ENCODE measurements around the gene TIMM10B.

DNA sequence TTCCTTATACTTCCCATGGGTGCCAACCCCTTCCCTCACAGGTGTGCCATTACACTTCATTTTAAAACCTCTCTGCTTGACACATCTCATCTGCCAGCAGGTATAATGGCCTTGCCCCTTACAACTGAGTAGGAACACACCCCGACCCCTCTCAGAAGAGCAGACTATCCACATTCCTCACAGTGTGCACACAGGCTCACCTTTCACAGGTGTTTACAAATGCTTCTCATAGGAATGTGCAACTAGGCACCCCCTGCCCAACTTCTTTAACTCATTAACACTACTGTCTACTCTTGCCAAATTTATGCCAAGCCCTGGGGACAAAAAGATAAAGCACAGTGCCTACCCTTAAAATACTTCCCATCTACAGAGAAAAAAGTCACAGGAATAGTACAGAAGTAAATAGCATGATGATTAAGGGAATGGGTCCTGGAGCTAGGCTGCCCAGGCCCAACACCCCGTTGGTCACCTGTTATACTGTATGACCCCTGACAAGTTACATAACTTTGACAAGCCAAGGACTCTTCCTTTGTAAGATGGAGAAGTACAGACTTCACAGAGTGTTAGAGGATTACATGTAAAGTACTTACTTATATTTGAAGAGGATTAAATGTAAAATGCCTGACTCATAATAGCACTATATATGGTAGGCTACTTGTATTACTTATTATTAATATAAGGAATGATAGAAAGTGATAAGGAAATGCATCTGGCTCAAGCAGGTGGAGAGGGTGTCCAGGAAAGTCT is 22.8 kb upstream of the TIMM10B start:
- TF ChIP-seq, protein P1, sequence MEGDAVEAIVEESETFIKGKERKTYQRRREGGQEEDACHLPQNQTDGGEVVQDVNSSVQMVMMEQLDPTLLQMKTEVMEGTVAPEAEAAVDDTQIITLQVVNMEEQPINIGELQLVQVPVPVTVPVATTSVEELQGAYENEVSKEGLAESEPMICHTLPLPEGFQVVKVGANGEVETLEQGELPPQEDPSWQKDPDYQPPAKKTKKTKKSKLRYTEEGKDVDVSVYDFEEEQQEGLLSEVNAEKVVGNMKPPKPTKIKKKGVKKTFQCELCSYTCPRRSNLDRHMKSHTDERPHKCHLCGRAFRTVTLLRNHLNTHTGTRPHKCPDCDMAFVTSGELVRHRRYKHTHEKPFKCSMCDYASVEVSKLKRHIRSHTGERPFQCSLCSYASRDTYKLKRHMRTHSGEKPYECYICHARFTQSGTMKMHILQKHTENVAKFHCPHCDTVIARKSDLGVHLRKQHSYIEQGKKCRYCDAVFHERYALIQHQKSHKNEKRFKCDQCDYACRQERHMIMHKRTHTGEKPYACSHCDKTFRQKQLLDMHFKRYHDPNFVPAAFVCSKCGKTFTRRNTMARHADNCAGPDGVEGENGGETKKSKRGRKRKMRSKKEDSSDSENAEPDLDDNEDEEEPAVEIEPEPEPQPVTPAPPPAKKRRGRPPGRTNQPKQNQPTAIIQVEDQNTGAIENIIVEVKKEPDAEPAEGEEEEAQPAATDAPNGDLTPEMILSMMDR (conservative IDR thresholded peaks at IDR 0.05): no peak
- TF ChIP-seq EZH2 (IDR thresholded peaks at IDR 0.05; ENCODE audit: low read depth): no peak

Measured in PC-9 (cell line).